Stimulated activated CD4-positive, alpha-beta T cell treated with anti-CD3 and anti-CD28 coated beads, TNF-alpha, amount 100 ng/mL, for 1 hour (primary cell): ENCODE results near the gene FAM83G.
"Not testable (repeated sequence)": the region's sequence is repeated elsewhere in the genome, so short reads cannot be mapped to it uniquely, and the experiment has no call there.

Experiments
- DNase-seq, 3 donors: peaks; one replicate each; pipeline ENCODE4 v3.0.0-alpha.2; 2020; ENCODE audit warnings: low read depth in 3 of 3, low spot score in 1 of 3

The FAM83G gene

DNA sequence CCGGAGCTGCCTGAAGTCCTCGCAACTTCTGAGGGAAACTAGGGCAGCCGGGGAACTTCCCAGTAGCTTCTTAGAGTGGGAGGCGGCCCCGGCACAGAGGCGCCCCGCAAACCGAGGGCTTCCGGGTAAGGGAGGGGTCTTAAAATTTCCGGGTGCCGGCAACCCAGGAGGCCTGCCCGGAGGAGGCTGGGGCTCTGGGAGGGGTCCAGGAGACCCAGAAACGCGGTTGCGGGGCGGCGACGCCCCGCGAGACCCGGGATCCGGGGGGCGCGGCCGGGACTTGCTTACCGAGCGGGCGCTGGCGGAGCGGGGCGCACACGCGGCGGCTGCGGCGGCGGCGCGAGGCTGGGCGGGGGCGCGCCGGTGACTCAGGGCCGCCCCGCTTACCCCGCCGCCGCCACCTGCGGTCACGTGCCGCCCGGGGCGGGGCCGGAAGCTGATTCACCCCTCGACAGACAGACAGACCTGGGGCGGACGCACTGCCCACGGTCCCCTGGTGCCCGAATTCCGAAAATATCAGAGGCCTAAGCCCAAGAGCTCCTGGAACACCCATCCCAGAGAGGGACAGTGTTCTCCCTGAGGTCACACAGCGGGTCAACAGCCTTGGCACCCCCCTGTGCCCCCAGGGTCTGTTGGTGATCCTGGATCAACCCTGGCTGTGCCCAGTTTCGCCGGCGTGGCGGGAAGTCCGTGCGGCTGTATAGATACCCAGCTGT lies at the start of gene FAM83G:
FAM83G (minus strand) TSS at position 344 of the 716 bp plus-strand sequence. CDS start 723 bp downstream, outside the sequence.
- peak; percentile 75 to 89 (median 82) for DNase-seq

- not testable (repeated sequence) for DNase-seq
Observed at GRCh38 chr17:19048826-19049225, 44.3 kb upstream of the FAM83G start.

GRCh38 chr17:19047510-19047909 lies 42.9 kb upstream of the FAM83G start:
- DNase-seq, result not testable (repeated sequence)

DNA sequence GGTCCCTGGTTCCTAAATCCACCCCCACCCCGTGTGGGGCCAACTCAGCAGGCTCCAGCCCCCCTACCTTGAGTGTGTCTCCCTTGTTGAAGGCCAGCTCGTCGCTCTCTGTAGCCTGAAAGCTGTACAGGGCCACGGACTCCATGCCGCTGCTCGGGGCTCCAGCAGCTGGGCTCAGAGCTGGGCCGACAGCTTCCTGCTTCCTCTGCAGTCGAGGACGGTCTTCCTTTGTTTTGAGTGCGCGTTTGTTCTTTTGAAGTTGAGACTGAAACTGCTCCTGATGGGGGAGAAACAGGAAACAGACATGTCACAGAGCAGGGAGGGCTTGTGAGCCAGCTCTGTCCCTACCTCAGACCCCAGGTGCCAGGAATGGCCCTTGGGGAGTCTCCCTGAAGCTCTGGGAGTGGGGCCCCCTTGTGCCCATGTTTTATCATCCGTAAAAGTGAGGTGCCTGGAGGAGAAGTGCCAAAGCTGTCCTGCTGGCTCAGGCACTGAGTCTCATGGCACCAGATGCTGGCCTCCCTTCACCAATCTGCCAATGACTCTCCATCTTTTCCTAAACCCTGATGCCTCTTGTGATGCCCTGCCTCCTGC lies 42.3 kb upstream of the FAM83G start, which contains the start of gene GRAP:
GRAP (minus strand) TSS at position 176 of the 594 bp plus-strand sequence; CDS start at position 145, 31 bp downstream.
- not testable (repeated sequence) for DNase-seq

- not testable (repeated sequence) for DNase-seq
Observed at GRCh38 chr17:19044643-19045042, 40.1 kb upstream of the FAM83G start.

DNA sequence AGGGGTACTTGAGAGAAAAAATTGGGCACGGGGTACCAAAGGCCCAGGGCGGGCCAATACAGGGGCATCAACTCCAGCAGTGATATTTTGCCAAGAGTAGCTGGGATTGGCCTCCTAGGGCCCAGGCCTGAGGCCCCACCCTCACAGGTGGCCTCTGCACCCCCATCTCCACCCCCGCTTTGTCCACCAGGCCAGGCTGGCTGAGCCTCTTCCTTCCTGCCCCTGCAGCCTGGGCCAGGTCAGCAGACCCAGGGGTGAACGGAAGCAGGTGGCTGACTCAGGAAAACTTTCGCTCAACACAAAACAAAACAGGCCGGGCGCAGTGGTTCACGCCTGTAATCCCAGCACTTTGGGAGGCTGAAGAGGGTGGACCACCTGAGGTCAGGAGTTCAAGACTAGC lies 38.5 kb upstream of the FAM83G start:
- DNase-seq, result not testable (repeated sequence)

GRCh38 chr17:19042369-19042768 lies 37.8 kb upstream of the FAM83G start:
- DNase-seq, result not testable (repeated sequence)

DNA sequence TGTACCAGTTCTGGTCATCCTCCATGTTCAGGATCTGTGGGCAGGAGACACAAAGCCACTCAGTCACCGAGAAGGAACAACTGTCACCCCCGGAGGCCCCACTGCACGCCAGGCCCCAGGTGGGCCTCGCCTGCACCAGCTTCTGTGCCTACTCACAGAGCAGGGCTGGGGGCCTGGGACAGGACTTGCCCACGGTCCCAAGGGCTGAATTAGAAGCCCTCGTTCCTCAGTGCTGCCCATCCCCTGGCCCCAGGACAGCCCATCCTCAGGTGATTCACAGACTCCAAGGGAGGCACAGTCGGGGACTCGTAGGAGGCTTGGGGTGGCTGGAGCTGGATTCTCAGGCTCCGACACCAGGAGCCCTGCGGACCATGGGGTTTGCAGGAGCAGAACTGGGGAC lies 37.3 kb upstream of the FAM83G start:
- DNase-seq, result not testable (repeated sequence)

DNA sequence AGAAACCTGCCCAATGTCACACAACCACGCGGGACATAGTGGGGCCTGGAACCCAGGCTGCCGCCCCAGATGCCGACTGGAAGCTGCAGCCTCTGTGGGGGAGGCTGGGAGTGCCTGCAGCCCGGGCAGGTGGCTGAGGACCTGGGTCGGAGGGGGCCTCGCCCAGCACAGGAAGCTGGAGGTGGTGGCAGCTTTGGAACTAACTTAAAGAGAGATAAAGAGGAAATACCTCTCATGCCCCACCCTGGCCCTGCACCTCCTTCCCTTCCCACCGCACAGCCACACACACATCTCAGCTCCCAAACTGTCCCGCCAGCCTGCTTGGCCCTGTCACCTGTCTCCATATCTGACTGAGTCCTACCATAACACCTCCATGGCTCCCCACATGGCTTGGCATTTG lies 35.8 kb upstream of the FAM83G start:
- DNase-seq, result not testable (repeated sequence)

DNA sequence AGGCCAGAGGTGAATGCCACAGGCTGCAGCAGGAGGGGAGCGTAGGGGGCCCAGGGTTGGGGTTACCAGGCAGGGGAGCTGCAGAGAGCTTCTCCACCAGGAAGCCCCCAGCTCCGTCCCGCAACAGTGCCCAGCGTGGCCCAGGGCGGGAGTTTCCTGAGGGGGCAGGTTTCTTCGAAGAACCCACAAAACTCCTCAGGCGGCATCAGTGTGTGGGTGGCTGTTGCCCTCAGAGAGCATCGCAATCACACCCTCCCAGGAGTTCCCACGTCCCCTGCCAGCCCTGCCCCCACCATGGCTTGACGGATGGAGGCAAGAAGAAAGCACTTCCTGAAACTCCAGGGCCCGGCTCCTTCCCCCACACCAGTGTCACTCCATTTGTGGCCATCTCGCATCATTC lies 34.2 kb upstream of the FAM83G start:
- DNase-seq, result not testable (repeated sequence)

- DNase-seq, result not testable (repeated sequence)
Observed at GRCh38 chr17:19038007-19038406, 33.4 kb upstream of the FAM83G start.

GRCh38 chr17:19037547-19037946 lies 33.0 kb upstream of the FAM83G start:
- DNase-seq, result not testable (repeated sequence)

- DNase-seq, result not testable (repeated sequence)
Observed at GRCh38 chr17:19036186-19036585, 31.6 kb upstream of the FAM83G start.

GRCh38 chr17:19032377-19032988 lies 27.9 kb upstream of the FAM83G start:
- DNase-seq, result not testable (repeated sequence)

DNA sequence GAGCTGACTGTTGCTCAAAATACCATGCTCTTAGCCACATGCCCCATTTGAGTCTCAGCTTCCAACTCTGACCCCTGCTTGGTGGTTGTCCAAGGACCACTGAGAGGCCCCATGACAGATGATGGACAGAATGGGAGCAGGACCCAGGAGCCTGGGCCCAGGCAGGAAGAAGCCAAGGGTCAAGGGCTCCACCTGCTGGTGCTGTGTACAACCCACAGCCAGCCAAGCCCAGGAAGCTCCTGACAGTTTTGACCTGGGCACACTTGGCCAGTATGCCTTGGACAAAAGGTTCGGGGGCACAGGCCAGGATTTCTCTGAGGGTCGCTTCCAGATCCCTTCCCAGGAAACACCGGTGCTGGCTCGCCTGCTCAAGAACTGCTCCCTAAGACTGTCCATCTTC lies 27.2 kb upstream of the FAM83G start:
- DNase-seq, result peak in 1 of 3 donors; percentile 23

DNA sequence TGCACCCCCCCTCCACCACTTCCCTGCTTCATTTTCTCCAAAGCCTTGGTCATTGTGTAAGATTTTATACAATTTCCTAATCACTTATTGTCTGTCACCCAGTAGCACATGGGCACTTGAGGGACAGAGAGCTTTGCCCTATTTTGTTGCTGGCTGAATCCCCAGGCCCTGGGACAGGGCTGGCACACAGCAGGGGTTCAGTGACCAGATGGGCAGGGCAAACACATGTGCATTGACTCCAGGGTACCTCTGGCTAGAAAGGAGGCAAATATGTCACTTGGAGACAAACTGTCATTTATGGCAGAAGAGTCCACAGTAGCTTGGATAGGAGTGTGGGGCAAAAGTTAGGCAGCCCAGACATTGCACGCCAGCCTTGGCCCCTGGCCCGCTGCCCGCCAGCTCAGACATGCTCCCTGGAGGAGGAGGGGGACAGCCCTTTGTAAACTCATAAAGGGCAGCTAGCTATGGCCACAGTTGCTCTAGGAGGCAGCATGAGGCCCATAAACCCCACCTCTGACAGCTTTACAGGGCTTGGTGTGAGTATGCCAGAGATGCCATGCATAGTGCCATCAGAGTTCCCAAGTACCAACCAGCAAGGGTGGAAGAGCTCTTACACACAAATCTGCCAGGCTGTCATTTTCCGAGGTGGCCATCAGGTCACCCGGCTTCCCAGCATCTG lies 26.3 kb upstream of the FAM83G start:
- not testable (repeated sequence) for DNase-seq

DNA sequence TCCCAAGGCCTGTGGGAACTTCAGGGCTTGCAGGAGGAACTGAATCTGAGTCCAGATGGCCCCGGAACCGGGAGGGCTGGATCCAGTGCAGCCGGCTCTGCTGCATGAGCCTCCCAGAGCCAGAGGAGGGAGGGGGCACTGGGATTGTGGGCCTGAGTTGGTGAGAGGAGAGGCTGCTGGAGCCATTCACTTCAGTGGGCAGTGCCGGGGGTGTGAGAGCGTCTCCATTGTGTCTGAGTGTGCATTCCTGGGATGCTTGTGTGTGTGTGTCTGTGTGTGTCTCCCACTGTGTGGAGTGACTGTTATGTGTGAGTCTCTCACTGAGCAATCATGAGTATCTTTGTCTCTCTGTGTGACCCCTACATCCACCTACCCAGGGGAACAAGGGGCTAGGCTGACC lies 25.2 kb upstream of the FAM83G start:
- DNase-seq, result not testable (repeated sequence)

GRCh38 chr17:19028671-19029070 lies 24.1 kb upstream of the FAM83G start:
- DNase-seq, result not testable (repeated sequence)

DNA sequence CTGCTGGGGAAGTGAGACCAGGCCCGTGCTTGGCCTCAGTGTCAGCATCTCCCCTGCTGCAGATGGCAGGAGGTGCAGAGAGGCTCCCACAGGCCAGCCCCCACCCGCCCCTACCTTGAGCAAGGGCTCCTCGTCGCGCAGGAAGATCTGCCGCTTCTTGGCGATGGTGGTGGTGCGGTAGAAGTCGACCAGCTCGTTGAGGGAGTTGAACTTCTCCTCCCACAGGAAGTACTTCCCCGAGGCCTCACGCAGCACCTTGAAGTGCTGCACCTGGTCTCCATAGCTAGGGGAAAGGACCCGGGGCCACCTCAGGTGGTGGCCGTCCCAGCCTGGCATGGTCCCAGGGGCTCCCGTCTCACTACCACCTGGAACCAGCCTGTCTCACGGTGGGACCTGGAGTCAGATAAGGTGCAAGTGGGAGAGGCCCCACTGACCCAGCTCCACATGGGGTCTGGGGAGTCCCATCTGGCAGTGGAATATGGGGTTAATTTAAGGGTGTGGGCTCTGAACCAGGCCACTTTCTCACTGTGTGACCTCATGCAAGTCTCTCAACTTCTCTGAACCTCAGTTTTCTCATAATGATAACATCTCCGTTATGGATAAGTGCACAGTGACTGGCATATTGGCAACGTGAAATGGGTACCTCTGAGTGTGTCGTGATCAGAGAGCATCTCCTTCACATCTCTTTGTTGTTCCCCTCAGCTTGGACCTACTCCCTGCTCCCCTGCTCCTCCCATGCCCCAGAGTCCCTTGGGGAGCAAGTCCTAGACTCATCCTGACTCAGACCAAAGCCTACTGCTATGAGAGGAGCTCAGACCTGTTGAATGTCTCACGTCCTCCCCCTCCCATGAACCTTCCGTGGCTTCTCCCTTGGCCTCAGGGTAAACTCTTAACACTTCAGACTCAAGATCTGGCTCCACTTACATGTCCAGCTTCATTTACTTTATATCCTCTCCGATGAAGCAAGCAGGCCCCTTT lies 19.8 kb upstream of the FAM83G start:
- DNase-seq, result no peak
